Upper lobe of left lung (tissue), 4 donors: ENCODE results near the gene SDK1.
"Not testable (repeated sequence)": the region's sequence is repeated elsewhere in the genome, so short reads cannot be mapped to it uniquely, and the experiment has no call there.

Experiments used
- EP300 ChIP-seq, 4 donors: sonication (generic); formaldehyde crosslinking; IDR thresholded peaks; one replicate each; pipeline ENCODE4 v1.5.1; 2017; ENCODE audit warnings: antibody characterized with exemption in 4 of 4, control low read depth in 2 of 4
- POLR2A ChIP-seq, 4 donors: fragments of 450-650 bp; IDR thresholded peaks; one replicate each; pipeline ENCODE4 v1.5.1; 2016 to 2017; ENCODE audit warnings: antibody characterized with exemption in 4 of 4, mild to moderate bottlenecking in 2 of 4
- TF ChIP-seq, protein P1 (sequence below), 6 experiments: fragments of 450-650 bp in 4 of 6; fragments of 200-600 bp in 2 of 6; sonication (generic) in 2 of 6; IDR thresholded peaks; one replicate each; pipeline ENCODE4 v1.5.1; 2016 to 2019; ENCODE audit warnings: antibody characterized with exemption in 6 of 6

DNA sequence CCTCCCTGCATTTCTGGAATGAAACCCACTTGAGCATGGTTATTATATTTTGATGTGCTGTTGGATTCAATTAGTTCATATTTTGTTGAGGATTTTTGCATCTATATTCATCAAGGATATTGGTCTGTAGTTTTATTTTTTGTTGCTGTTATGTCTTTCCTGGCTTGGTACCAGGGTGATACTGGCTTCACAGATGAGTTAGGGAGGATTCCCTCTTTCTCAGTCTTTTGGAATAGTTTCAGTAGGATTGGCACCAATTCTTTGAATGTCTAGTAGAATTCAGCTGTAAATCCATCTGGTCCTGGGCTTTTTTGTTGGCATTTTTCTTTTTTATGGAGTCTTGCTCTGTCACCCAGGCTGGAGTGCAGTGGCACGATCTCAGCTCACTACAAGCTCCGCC lies 405.0 kb downstream of the SDK1 start:
- not testable (repeated sequence) for TF ChIP-seq POLR2A, EP300 (IDR thresholded peaks at IDR 0.05)
- TF ChIP-seq, protein P1, sequence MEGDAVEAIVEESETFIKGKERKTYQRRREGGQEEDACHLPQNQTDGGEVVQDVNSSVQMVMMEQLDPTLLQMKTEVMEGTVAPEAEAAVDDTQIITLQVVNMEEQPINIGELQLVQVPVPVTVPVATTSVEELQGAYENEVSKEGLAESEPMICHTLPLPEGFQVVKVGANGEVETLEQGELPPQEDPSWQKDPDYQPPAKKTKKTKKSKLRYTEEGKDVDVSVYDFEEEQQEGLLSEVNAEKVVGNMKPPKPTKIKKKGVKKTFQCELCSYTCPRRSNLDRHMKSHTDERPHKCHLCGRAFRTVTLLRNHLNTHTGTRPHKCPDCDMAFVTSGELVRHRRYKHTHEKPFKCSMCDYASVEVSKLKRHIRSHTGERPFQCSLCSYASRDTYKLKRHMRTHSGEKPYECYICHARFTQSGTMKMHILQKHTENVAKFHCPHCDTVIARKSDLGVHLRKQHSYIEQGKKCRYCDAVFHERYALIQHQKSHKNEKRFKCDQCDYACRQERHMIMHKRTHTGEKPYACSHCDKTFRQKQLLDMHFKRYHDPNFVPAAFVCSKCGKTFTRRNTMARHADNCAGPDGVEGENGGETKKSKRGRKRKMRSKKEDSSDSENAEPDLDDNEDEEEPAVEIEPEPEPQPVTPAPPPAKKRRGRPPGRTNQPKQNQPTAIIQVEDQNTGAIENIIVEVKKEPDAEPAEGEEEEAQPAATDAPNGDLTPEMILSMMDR (IDR thresholded peaks at IDR 0.05), result not testable (repeated sequence)
